T-helper 1 cell treated with Interleukin-12 subunit alpha and Interleukin-12 subunit beta and Interleukin-4 antibody, amounts not matched to agents 30 ng/mL and 1 ng/mL, for 36 hours (primary cell): Measurements from ENCODE around the gene LEUTX. TPM values are rescaled to one million over a fixed set of nuclear protein-coding genes. Genes with fewer than 3 reads are reported as not detected.
"Not testable (repeated sequence)": the region's sequence is repeated elsewhere in the genome, so short reads cannot be mapped to it uniquely, and the experiment has no call there.

ENCODE experiments used
- intact Hi-C: fragments of 100-400 bp; cut with micrococcal nuclease; formaldehyde crosslinking; loops from one replicate; pipeline ENCODE4 v1.15.1; 2024
- total RNA-seq: library from RNA; stranded (reverse); gene quantifications from 2 replicates; pipeline ENCODE4 v1.2.3, GENCODE V29; 2022

Gene LEUTX
- total RNA-seq, 1 donor from 2014 or later, result not detected

- intact Hi-C loops, result no loop called here
Measured at GRCh38 chr19:39768786-39769185, 9.9 kb upstream of the LEUTX start.

GRCh38 chr19:39780894-39781293, 2.2 kb downstream of the LEUTX start:
- intact Hi-C loops, result no loop called here

- intact Hi-C loops, result no loop called here
Measured at GRCh38 chr19:39788244-39788643, 9.6 kb downstream of the LEUTX start.

- intact Hi-C loops, result loop anchor here (1.0 to 5.0 kb wide), 7 partner anchors 31 to 429 kb away; no protein-coding TSS in a partner anchor
Measured at GRCh38 chr19:39792999-39793546, 14.4 kb downstream of the LEUTX start.

- intact Hi-C loops, result no loop called here
Measured at GRCh38 chr19:39795001-39795400, 16.3 kb downstream of the LEUTX start.

- intact Hi-C loops, result no loop called here
Measured at GRCh38 chr19:39796000-39796498, 17.4 kb downstream of the LEUTX start.

GRCh38 chr19:39797083-39797482, 18.4 kb downstream of the LEUTX start:
- intact Hi-C loops, result no loop called here

- intact Hi-C loops, result no loop called here
Measured at GRCh38 chr19:39802958-39803357, 24.3 kb downstream of the LEUTX start.

- intact Hi-C loops, result no loop called here
Measured at GRCh38 chr19:39805104-39805503, 26.4 kb downstream of the LEUTX start.

- intact Hi-C loops, result no loop called here
Measured at GRCh38 chr19:39807846-39808364, 29.3 kb downstream of the LEUTX start.

- intact Hi-C loops, result not testable (repeated sequence)
Measured at GRCh38 chr19:39808688-39809087, 30.0 kb downstream of the LEUTX start.

GRCh38 chr19:39809368-39809767, 30.7 kb downstream of the LEUTX start:
- intact Hi-C loops, result no loop called here

- intact Hi-C loops, result no loop called here
Measured at GRCh38 chr19:39810424-39810823, 31.8 kb downstream of the LEUTX start.

- intact Hi-C loops, result no loop called here
Measured at GRCh38 chr19:39811064-39811463, 32.4 kb downstream of the LEUTX start.

GRCh38 chr19:39813264-39813993, 34.8 kb downstream of the LEUTX start:
- intact Hi-C loops, result no loop called here

- intact Hi-C loops, result not testable (repeated sequence)
Measured at GRCh38 chr19:39814111-39814510, 35.5 kb downstream of the LEUTX start.

GRCh38 chr19:39814595-39814994, 35.9 kb downstream of the LEUTX start:
- intact Hi-C loops, result no loop called here

GRCh38 chr19:39816287-39817048, 37.8 kb downstream of the LEUTX start:
- intact Hi-C loops, result no loop called here

- intact Hi-C loops, result no loop called here
Measured at GRCh38 chr19:39817888-39818561, 39.4 kb downstream of the LEUTX start.

GRCh38 chr19:39818626-39819097, 40.0 kb downstream of the LEUTX start:
- intact Hi-C loops, result no loop called here

GRCh38 chr19:39819786-39820185, 41.1 kb downstream of the LEUTX start:
- intact Hi-C loops, result loop anchor here (5.0 kb wide), 1 partner anchor 142 kb away; no protein-coding TSS in a partner anchor
